ENCODE measurements around the gene SWI5.
A peak's percentile ranks its signal among the peaks of the same experiment; 100 is the strongest.

SWI5 gene

GRCh38 chr9:128246471-128246870 lies 29.6 kb upstream of the SWI5 start:
- peaks cover 9% of the 10 kb centered on the region for H3K27me3 ChIP-seq (ENCODE audit: insufficient read depth, low read length)
- no peak overlapping the region for H3K4me3 ChIP-seq (ENCODE audit: low read depth, low read length, poor library complexity, severe bottlenecking)
- H3K79me2 ChIP-seq (ENCODE audit: insufficient read depth, low read length) = no peaks in the 10 kb centered on the region
- no peaks in the 10 kb centered on the region for H3K9me2 ChIP-seq (ENCODE audit: low read depth, low read length)
- no peaks in the 10 kb centered on the region for H3F3A ChIP-seq (ENCODE audit: insufficient read depth, low read length)
- H3K4me2 ChIP-seq (ENCODE audit: low read length) = no peak overlapping the region
- no peak overlapping the region for H2AFZ ChIP-seq (ENCODE audit: low read length)
- peaks cover 26% of the 10 kb centered on the region for H3K4me1 ChIP-seq (ENCODE audit: insufficient read depth, low read length, severe bottlenecking)
- H3K36me3 ChIP-seq (ENCODE audit: insufficient read depth, low read length) = no peaks in the 10 kb centered on the region
- no peaks in the 10 kb centered on the region for H4K20me1 ChIP-seq (ENCODE audit: insufficient read depth, low read length)
- no peak overlapping the region for H3K9ac ChIP-seq (ENCODE audit: low read length)
- no peak overlapping the region for H3K27ac ChIP-seq (ENCODE audit: low read depth, low read length, poor library complexity, severe bottlenecking)
- no peak for TF ChIP-seq CTCF (IDR thresholded peaks at IDR 0.05; ENCODE audit: low read length)
- no peak for TF ChIP-seq EZH2 (IDR thresholded peaks at IDR 0.05; ENCODE audit: borderline replicate concordance, low read length)
- H3K9me3 ChIP-seq (ENCODE audit: low read length) = no peaks in the 10 kb centered on the region

- Histone ChIP-seq H3K9ac (ENCODE audit: low read length) (no peak overlapping the region), H3K4me2 (ENCODE audit: low read length) (no peak overlapping the region), H3K4me1 (ENCODE audit: insufficient read depth, low read length, severe bottlenecking) (peaks cover 26% of the 10 kb centered on the region), H3K9me2 (ENCODE audit: low read depth, low read length) (no peaks in the 10 kb centered on the region), H3K36me3 (ENCODE audit: insufficient read depth, low read length) (no peaks in the 10 kb centered on the region), H3F3A (ENCODE audit: insufficient read depth, low read length) (no peaks in the 10 kb centered on the region), H2AFZ (ENCODE audit: low read length) (no peak overlapping the region), H3K79me2 (ENCODE audit: insufficient read depth, low read length) (no peaks in the 10 kb centered on the region), H3K27me3 (ENCODE audit: insufficient read depth, low read length) (peaks cover 18% of the 10 kb centered on the region), H3K4me3 (ENCODE audit: low read depth, low read length, poor library complexity, severe bottlenecking) (no peak overlapping the region), H3K27ac (ENCODE audit: low read depth, low read length, poor library complexity, severe bottlenecking) (no peak overlapping the region), H4K20me1 (ENCODE audit: insufficient read depth, low read length) (no peaks in the 10 kb centered on the region), H3K9me3 (ENCODE audit: low read length) (no peaks in the 10 kb centered on the region)
- no peak for TF ChIP-seq EZH2 (IDR thresholded peaks at IDR 0.05; ENCODE audit: borderline replicate concordance, low read length)
- TF ChIP-seq CTCF (IDR thresholded peaks at IDR 0.05; ENCODE audit: low read length) = no peak
Measured at GRCh38 chr9:128247226-128247803, 28.8 kb upstream of the SWI5 start.

GRCh38 chr9:128249558-128249907 lies 26.5 kb upstream of the SWI5 start:
- H3K9me2 ChIP-seq (ENCODE audit: low read depth, low read length) = no peaks in the 10 kb centered on the region
- H3K79me2 ChIP-seq (ENCODE audit: insufficient read depth, low read length) = no peaks in the 10 kb centered on the region
- TF ChIP-seq CTCF (IDR thresholded peaks at IDR 0.05; ENCODE audit: low read length) (no peak), EZH2 (IDR thresholded peaks at IDR 0.05; ENCODE audit: borderline replicate concordance, low read length) (no peak)
- no peak overlapping the region for H3K27ac ChIP-seq (ENCODE audit: low read depth, low read length, poor library complexity, severe bottlenecking)
- H3K27me3 ChIP-seq (ENCODE audit: insufficient read depth, low read length) = peaks cover 23% of the 10 kb centered on the region
- no peaks in the 10 kb centered on the region for H4K20me1 ChIP-seq (ENCODE audit: insufficient read depth, low read length)
- H3K4me1 ChIP-seq (ENCODE audit: insufficient read depth, low read length, severe bottlenecking) = peaks cover 33% of the 10 kb centered on the region
- no peaks in the 10 kb centered on the region for H3F3A ChIP-seq (ENCODE audit: insufficient read depth, low read length)
- no peaks in the 10 kb centered on the region for H3K36me3 ChIP-seq (ENCODE audit: insufficient read depth, low read length)
- no peaks in the 10 kb centered on the region for H3K9me3 ChIP-seq (ENCODE audit: low read length)
- H2AFZ ChIP-seq (ENCODE audit: low read length) = no peak overlapping the region
- H3K4me3 ChIP-seq (ENCODE audit: low read depth, low read length, poor library complexity, severe bottlenecking) = peak overlapping the region; percentile 60
- no peak overlapping the region for H3K9ac ChIP-seq (ENCODE audit: low read length)
- peak overlapping the region; percentile 75 for H3K4me2 ChIP-seq (ENCODE audit: low read length)
